GM12872 (cell line): ENCODE results near the gene DNAJC12.

Experiments used
- CTCF ChIP-seq: IDR thresholded peaks from 3 replicates; pipeline ENCODE4 v1.5.1; 2011; ENCODE audit warnings: low read depth, mild to moderate bottlenecking, low read length, moderate library complexity; ENCODE audit not compliant: insufficient read depth

DNAJC12 gene

GRCh38 chr10:67837541-67838314, at the start of gene DNAJC12:
DNAJC12 (minus strand) TSS chr10:67838188; CDS start chr10:67838011, 177 bp downstream.
- TF ChIP-seq CTCF, result no peak

GRCh38 chr10:67884842-67885670, 47.1 kb upstream of the DNAJC12 start:
- no peak for TF ChIP-seq CTCF

GRCh38 chr10:67884313-67884841, 46.4 kb upstream of the DNAJC12 start, which contains the start of gene SIRT1:
SIRT1 (plus strand) TSS chr10:67884656; CDS start chr10:67884722, 66 bp downstream.
- no peak for TF ChIP-seq CTCF

GRCh38 chr10:67883710-67884312, 45.8 kb upstream of the DNAJC12 start:
- TF ChIP-seq CTCF, result no peak

GRCh38 chr10:67878133-67878532, 40.1 kb upstream of the DNAJC12 start:
- TF ChIP-seq CTCF, result no peak

- TF ChIP-seq CTCF, result no peak
Observed at GRCh38 chr10:67875340-67876238, 37.6 kb upstream of the DNAJC12 start.
